ENCODE measurements around the gene METTL21A. TPM values are rescaled to one million over a fixed set of nuclear protein-coding genes. Genes with fewer than 3 reads are reported as not detected.

Gene METTL21A
- total and polyA plus RNA-seq, 9 of the 15 experiments (the other 6 are each of a cell fraction or from before 2014, with no cell fraction given), result 9.1 to 46.5 (median 37.4) TPM

GRCh38 chr2:207660994-207661393 lies 35.8 kb upstream of the METTL21A start (continued):
- TF ChIP-seq KAT8 (IDR thresholded peaks at IDR 0.05; ENCODE audit: low read depth), result no peak

- POLR2A ChIA-PET, result interaction anchor here (0.7 kb wide), 1 partner anchor 556 kb away, joined by 3 read pairs; no protein-coding TSS in a partner anchor
- no peaks in the 10 kb centered on the region; a peak in 1 of 5 replicates for H3K4me1 ChIP-seq (replicated peaks in 1 of 2; ENCODE audit: control insufficient read depth in 2 of 2, insufficient read depth in 2 of 2, low read length in 2 of 2)
- no peaks in the 10 kb centered on the region for H3K9me1 ChIP-seq (ENCODE audit: control insufficient read depth, insufficient read depth, low read length)
- no peaks in the 10 kb centered on the region for H3K79me2 ChIP-seq (ENCODE audit: control insufficient read depth, insufficient read depth, low read length)
- H3K4me3 ChIP-seq, result no peak overlapping the region
- H3K4me2 ChIP-seq (ENCODE audit: insufficient read depth, low read length), result no peak overlapping the region
- H4K20me1 ChIP-seq (replicated peaks; ENCODE audit: control insufficient read depth, insufficient read depth, low read length), result no peaks in the 10 kb centered on the region
- H3K9me3 ChIP-seq (replicated peaks; ENCODE audit: control insufficient read depth, insufficient read depth, low read depth, low read length), result no peaks in the 10 kb centered on the region
- no peak for DNase-seq (ENCODE audit: extremely low read depth in 1 of 4, low spot score in 3 of 4)
- no peak overlapping the region for H3K9ac ChIP-seq (ENCODE audit: insufficient read depth in 1 of 2, low read depth in 2 of 2, low read length in 2 of 2)
- TF ChIP-seq HMGN3 (IDR thresholded peaks at IDR 0.05; ENCODE audit: borderline replicate concordance, extremely low read depth, insufficient read length, low read depth, low read length), result no peak
- TF ChIP-seq CEBPB (tag; IDR thresholded peaks at IDR 0.05), result 0 out of 2 replicates have a peak, but pooled peaks have one; percentile 11
- no peak for ATAC-seq
- in situ Hi-C loops (cut with MboI) (no loop called here), intact Hi-C loops (cut with micrococcal nuclease) (no loop called here)
- no peak overlapping the region for H3K27ac ChIP-seq (ENCODE audit: extremely low read depth, low read depth, low read length)
- CTCF ChIA-PET (ENCODE audit: low intra/inter-chr PET ratio), result no interaction called here
- H3K27me3 ChIP-seq (ENCODE audit: control insufficient read depth in 2 of 2, insufficient read depth in 2 of 2, low read length in 2 of 2), result no peaks in the 10 kb centered on the region
- H2AFZ ChIP-seq (ENCODE audit: low read depth, low read length), result no peak overlapping the region
- FAIRE-seq, result no peak
- H3K36me3 ChIP-seq (ENCODE audit: control insufficient read depth, insufficient read depth, low read length), result no peaks in the 10 kb centered on the region
- BruUV-seq (replicated peaks), result no TSS peak
- 50% methylated on average over 4 of the region's 4 CpGs for WGBS (ENCODE audit: insufficient coverage, low coverage, missing lambda C conversion rate)
Observed at GRCh38 chr2:207658156-207658555, 33.0 kb upstream of the METTL21A start.

GRCh38 chr2:207655000-207655399 lies 29.8 kb upstream of the METTL21A start:
- Histone ChIP-seq H4K20me1 (replicated peaks; ENCODE audit: control insufficient read depth, insufficient read depth, low read length) (no peaks in the 10 kb centered on the region), H3K27me3 (ENCODE audit: control insufficient read depth in 2 of 2, insufficient read depth in 2 of 2, low read length in 2 of 2) (no peaks in the 10 kb centered on the region), H3K27ac (ENCODE audit: extremely low read depth, low read depth, low read length) (no peak overlapping the region), H2AFZ (ENCODE audit: low read depth, low read length) (peak overlapping the region; percentile 72), H3K4me1 (replicated peaks in 1 of 2; ENCODE audit: control insufficient read depth in 2 of 2, insufficient read depth in 2 of 2, low read length in 2 of 2) (no peaks in the 10 kb centered on the region), H3K4me2 (ENCODE audit: insufficient read depth, low read length) (no peak overlapping the region), H3K9me3 (replicated peaks; ENCODE audit: control insufficient read depth, insufficient read depth, low read depth, low read length) (no peaks in the 10 kb centered on the region), H3K79me2 (ENCODE audit: control insufficient read depth, insufficient read depth, low read length) (no peaks in the 10 kb centered on the region), H3K4me3 (no peak overlapping the region), H3K9ac (ENCODE audit: insufficient read depth in 1 of 2, low read depth in 2 of 2, low read length in 2 of 2) (no peak overlapping the region), H3K36me3 (ENCODE audit: control insufficient read depth, insufficient read depth, low read length) (no peaks in the 10 kb centered on the region), H3K9me1 (ENCODE audit: control insufficient read depth, insufficient read depth, low read length) (no peaks in the 10 kb centered on the region)
- in situ Hi-C loops (cut with MboI) (no loop called here), intact Hi-C loops (cut with micrococcal nuclease) (no loop called here)
- no peak for FAIRE-seq
- ChIA-PET CTCF (ENCODE audit: low intra/inter-chr PET ratio) (no interaction called here), POLR2A (no interaction called here)
- no peak for ATAC-seq
- DNase-seq (ENCODE audit: extremely low read depth in 1 of 4, low spot score in 3 of 4), result no peak
- WGBS (ENCODE audit: insufficient coverage, low coverage, missing lambda C conversion rate), result 10% methylated on average over 3 of the region's 4 CpGs
- BruUV-seq (replicated peaks), result no TSS peak
- TF ChIP-seq IRF9 (tag; IDR thresholded peaks at IDR 0.05), result no peak
- peak; percentile 15 for TF ChIP-seq PRDM10 (IDR thresholded peaks at IDR 0.05; ENCODE audit: partially characterized antibody)
- no peak for TF ChIP-seq FOXK2 (conservative IDR thresholded peaks at IDR 0.05 in 1 of 2, IDR thresholded peaks at IDR 0.05 in 1 of 2; ENCODE audit: low read depth in 2 of 2)

Data from K562 (cell line).